Epidermal melanocyte (primary cell): Measurements from ENCODE around the gene SLC1A4.

Experiments used
- DNase-seq: peaks from one replicate; pipeline ENCODE4 v3.0.0; 2011; ENCODE audit warnings: low spot score; ENCODE audit not compliant: insufficient read length

Gene SLC1A4

GRCh38 chr2:65071499-65072180 is 82.4 kb downstream of the SLC1A4 start:
- no peak for DNase-seq

DNA sequence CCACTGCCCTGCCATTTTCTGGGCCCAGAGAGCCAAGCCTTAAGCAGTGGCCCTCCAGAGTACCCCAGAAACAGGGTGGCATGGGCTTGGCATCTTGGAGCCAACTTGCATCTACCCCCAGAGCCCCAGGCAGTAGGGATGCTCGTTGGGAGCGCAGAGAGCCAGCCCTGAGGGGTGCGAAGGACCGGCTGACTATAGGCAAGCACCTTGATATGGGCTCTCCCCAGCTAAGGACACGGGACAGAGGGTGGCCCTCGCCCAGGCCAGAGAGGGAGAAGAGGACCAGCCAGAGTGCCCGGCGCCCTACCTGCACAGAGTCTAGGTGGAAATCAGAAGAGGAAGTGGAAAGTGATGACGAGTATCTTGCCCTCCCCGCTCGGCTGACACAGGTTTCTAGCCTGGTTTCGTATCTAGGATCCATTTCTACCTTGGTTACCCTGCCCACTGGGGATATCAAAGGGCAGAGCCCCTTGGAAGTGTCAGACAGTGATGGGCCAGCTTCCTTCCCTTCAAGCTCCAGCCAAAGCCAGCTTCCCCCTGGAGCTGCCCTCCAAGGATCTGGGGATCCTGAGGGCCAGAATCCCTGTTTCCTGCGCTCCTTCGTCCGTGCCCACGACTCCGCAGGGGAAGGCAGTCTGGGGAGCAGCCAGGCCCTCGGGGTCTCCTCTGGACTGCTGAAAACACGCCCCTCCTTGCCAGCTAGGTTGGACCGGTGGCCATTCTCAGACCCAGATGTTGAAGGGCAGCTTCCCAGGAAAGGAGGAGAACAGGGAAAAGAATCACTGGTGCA is 83.2 kb downstream of the SLC1A4 start:
- no peak for DNase-seq
